ENCODE data around the gene DIDO1.

DNA sequence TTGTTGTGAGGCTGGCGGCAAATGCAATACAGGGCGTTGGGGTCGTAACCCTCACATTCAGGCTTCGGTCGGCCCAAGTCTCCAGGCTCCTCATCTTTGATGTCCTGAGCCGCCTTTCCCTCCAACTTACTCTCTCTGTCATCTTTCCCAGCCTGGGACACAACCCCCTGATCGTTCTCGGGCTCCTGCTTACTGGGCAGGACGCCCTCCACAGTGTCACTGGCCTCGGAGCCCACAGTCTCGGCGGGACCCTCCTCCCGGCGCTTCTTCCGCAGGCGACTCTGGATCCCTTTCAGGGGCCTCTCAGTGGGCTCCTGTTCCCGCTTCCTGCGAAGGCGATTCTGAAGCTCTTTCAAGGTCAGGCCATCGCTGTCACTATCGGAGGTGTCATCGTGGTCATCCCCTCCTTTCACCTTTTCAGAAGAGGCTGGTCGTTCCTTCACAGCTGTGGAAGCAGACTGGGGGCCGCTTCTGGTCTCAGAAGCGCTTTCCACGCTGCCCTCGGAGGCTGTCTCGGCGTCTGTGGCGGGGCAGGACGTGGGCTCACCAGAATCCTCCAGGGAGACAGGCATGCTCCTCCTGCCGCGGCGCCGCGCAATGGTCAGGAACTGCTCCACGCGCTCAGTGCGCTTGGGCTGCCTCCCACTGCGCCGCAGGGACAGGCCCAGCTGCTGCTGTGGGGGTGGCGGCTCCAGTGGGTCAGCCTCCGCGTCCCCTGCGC, 15.4 kb downstream of the DIDO1 start:
- TF ChIP-seq EP300 (IDR thresholded peaks at IDR 0.05; ENCODE audit: borderline replicate concordance), result no peak
- TF ChIP-seq TAF1 (IDR thresholded peaks at IDR 0.05; ENCODE audit: low read depth), result no peak
- no peak for TF ChIP-seq RAD21 (IDR thresholded peaks at IDR 0.05; ENCODE audit: low read depth)
- no peak for TF ChIP-seq YY1 (IDR thresholded peaks at IDR 0.05; ENCODE audit: low read depth)
- no peak for TF ChIP-seq FOXM1 (IDR thresholded peaks at IDR 0.05; ENCODE audit: borderline replicate concordance, low read depth)
- TF ChIP-seq, protein P1, sequence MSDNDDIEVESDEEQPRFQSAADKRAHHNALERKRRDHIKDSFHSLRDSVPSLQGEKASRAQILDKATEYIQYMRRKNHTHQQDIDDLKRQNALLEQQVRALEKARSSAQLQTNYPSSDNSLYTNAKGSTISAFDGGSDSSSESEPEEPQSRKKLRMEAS (IDR thresholded peaks at IDR 0.05), result no peak

Data from Ishikawa (cell line).